ENCODE data around the gene DMBX1. TPM values are rescaled to one million over a fixed set of nuclear protein-coding genes. Genes with fewer than 3 reads are reported as not detected.

Gene DMBX1
- total RNA-seq, 1 experiment from 2014 or later, result 0.79 TPM

DNA sequence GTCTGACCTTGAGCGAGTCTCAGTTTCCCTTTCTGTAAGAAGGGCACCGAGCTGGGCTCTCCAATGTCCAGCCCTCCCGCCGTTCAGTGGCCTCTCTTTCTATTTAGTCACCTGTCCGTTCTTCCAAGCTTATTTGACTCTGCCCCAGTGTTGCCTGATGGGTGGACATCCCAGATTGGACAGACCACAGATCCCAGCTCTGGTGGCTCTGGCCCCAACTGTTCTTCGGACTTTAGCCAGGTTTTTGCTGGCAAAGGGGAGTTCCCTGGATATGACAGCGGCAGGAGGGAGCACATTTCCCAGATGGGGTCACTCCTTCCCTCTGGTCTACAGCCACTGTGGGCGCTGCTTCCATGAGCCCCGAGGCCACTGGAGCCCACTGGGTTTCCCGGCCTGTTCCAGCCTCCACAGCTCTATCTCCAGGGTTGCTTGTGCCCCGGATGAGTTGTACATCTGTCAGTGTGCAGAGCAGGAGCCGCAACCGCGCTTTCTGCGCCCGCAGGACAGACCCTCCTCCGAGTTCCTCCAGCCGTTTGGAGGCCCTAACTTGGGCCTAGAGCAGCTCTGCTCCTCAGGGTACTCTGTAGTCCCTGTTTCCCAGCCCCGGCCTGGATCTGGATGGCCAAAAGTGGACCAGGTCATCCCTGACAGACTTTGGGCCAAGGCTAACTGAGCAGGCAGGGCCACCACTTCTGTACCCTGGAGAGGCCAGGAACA is 3.8 kb downstream of the DMBX1 start:
- H3K4me2 ChIP-seq, result no peak overlapping the region
- no peaks in the 10 kb centered on the region for H3K9me2 ChIP-seq (ENCODE audit: insufficient read depth)
- no peak for DNase-seq
- no peaks in the 10 kb centered on the region for H4K20me1 ChIP-seq (ENCODE audit: insufficient read depth)
- H3K27me3 ChIP-seq (ENCODE audit: insufficient read depth, low read depth), result peaks cover 41% of the 10 kb centered on the region
- POLR2A ChIA-PET (ENCODE audit: unreplicated experiment), result no interaction called here
- no peaks in the 10 kb centered on the region for H3F3A ChIP-seq (ENCODE audit: insufficient read depth, low read depth)
- BruUV-seq (replicated peaks), result no TSS peak
- TF ChIP-seq, protein P1, sequence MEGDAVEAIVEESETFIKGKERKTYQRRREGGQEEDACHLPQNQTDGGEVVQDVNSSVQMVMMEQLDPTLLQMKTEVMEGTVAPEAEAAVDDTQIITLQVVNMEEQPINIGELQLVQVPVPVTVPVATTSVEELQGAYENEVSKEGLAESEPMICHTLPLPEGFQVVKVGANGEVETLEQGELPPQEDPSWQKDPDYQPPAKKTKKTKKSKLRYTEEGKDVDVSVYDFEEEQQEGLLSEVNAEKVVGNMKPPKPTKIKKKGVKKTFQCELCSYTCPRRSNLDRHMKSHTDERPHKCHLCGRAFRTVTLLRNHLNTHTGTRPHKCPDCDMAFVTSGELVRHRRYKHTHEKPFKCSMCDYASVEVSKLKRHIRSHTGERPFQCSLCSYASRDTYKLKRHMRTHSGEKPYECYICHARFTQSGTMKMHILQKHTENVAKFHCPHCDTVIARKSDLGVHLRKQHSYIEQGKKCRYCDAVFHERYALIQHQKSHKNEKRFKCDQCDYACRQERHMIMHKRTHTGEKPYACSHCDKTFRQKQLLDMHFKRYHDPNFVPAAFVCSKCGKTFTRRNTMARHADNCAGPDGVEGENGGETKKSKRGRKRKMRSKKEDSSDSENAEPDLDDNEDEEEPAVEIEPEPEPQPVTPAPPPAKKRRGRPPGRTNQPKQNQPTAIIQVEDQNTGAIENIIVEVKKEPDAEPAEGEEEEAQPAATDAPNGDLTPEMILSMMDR (conservative IDR thresholded peaks at IDR 0.05), result no peak
- TF ChIP-seq EZH2 (IDR thresholded peaks at IDR 0.05; ENCODE audit: low read depth), result no peak
- H3K4me1 ChIP-seq (replicated peaks; ENCODE audit: insufficient read depth), result 0 out of 2 replicates have a peak, but pooled peaks cover 6% of the 10 kb centered on the region
- no peak overlapping the region for H2AFZ ChIP-seq
- no peaks in the 10 kb centered on the region for H3K9me3 ChIP-seq (ENCODE audit: insufficient read depth, low read depth)
- H3K79me2 ChIP-seq (ENCODE audit: low read depth), result no peaks in the 10 kb centered on the region
- H3K27ac ChIP-seq, result no peak overlapping the region
- no peak overlapping the region for H3K4me3 ChIP-seq
- CTCF ChIA-PET, result no interaction called here
- no peaks in the 10 kb centered on the region for H3K36me3 ChIP-seq (ENCODE audit: low read depth)
- intact Hi-C loops (cut with micrococcal nuclease; ENCODE audit: unreplicated experiment), result no loop called here

DNA sequence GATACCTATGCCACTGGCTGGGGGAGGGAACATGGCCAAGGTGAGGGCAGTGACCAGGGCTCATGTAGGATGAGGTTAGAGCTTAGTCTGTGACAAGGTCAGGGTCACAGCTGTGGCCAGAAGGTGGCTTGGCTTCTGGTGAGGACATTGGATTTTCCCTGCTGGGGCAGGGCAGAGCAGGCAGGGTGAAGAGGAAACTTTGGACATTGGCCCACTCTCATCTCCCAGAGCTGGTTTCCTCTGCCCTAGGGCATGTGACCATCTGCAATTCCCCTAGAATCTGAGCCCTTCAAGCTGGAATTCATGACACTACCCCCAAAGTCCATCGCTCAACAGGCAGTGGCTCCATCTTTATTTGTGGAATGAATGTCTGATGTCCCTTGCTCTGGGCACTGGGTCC is 5.3 kb downstream of the DMBX1 start:
- CTCF ChIA-PET, result interaction anchor here (0.6 to 0.7 kb wide), 2 partner anchors 56 to 160 kb away, joined by 3 read pairs; no protein-coding TSS in a partner anchor
- peaks cover 27% of the 10 kb centered on the region for H3K27me3 ChIP-seq (ENCODE audit: insufficient read depth, low read depth)
- no TSS peak for BruUV-seq (replicated peaks)

DNA sequence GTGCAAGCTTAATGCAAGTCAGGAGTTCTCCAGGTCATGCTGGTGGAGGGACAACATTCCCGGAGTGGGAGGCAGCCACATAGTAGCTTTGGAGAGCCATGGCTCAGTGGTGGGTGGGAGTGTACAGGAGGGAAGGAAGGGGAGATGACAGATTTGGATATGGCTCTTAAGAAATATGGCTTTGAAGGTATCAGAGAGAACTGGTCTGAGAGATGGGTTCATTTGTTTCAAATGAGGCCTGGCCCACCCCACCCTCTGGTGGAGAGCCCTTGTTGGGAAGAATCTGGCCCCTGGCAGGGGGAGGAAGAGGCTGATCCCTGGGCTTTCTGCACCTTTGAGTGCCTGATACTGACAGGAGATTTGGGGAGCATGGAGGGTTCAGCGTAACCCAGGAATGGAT is 6.1 kb downstream of the DMBX1 start:
- CTCF ChIA-PET, result no interaction called here

More for the DNA sequence above, 5.3 kb downstream of the DMBX1 start:
- POLR2A ChIA-PET (ENCODE audit: unreplicated experiment), result no interaction called here
- Histone ChIP-seq H3K27ac (no peak overlapping the region), H3K9me2 (ENCODE audit: insufficient read depth) (no peaks in the 10 kb centered on the region), H4K20me1 (ENCODE audit: insufficient read depth) (no peaks in the 10 kb centered on the region), H3K79me2 (ENCODE audit: low read depth) (no peaks in the 10 kb centered on the region), H3K9me3 (ENCODE audit: insufficient read depth, low read depth) (no peaks in the 10 kb centered on the region), H3K4me3 (no peak overlapping the region), H2AFZ (no peak overlapping the region), H3F3A (ENCODE audit: insufficient read depth, low read depth) (no peaks in the 10 kb centered on the region), H3K36me3 (ENCODE audit: low read depth) (no peaks in the 10 kb centered on the region), H3K4me2 (no peak overlapping the region), H3K4me1 (replicated peaks; ENCODE audit: insufficient read depth) (0 out of 2 replicates have a peak, but pooled peaks cover 4% of the 10 kb centered on the region)
- intact Hi-C loops (cut with micrococcal nuclease; ENCODE audit: unreplicated experiment), result no loop called here
- TF ChIP-seq, protein P1 (conservative IDR thresholded peaks at IDR 0.05), result no peak
- no peak for TF ChIP-seq EZH2 (IDR thresholded peaks at IDR 0.05; ENCODE audit: low read depth)
- DNase-seq, result no peak

More for the DNA sequence above, 6.1 kb downstream of the DMBX1 start:
- TF ChIP-seq, protein P1 (conservative IDR thresholded peaks at IDR 0.05), result no peak
- no peak for TF ChIP-seq EZH2 (IDR thresholded peaks at IDR 0.05; ENCODE audit: low read depth)
- H3K27me3 ChIP-seq (ENCODE audit: insufficient read depth, low read depth), result peaks cover 18% of the 10 kb centered on the region
- no peaks in the 10 kb centered on the region for H3K4me1 ChIP-seq (replicated peaks; ENCODE audit: insufficient read depth)
- no peak overlapping the region for H3K4me3 ChIP-seq
- no TSS peak for BruUV-seq (replicated peaks)
- no peaks in the 10 kb centered on the region for H3F3A ChIP-seq (ENCODE audit: insufficient read depth, low read depth)
- no peak for DNase-seq
- H2AFZ ChIP-seq, result no peak overlapping the region
- H4K20me1 ChIP-seq (ENCODE audit: insufficient read depth), result no peaks in the 10 kb centered on the region
- no peaks in the 10 kb centered on the region for H3K79me2 ChIP-seq (ENCODE audit: low read depth)
- no peak overlapping the region for H3K27ac ChIP-seq
- no peaks in the 10 kb centered on the region for H3K9me2 ChIP-seq (ENCODE audit: insufficient read depth)
- H3K9me3 ChIP-seq (ENCODE audit: insufficient read depth, low read depth), result no peaks in the 10 kb centered on the region
- no peak overlapping the region for H3K4me2 ChIP-seq
- POLR2A ChIA-PET (ENCODE audit: unreplicated experiment), result no interaction called here
- intact Hi-C loops (cut with micrococcal nuclease; ENCODE audit: unreplicated experiment), result no loop called here
- no peaks in the 10 kb centered on the region for H3K36me3 ChIP-seq (ENCODE audit: low read depth)
